Natural killer cell (primary cell): ENCODE measurements around the gene YJEFN3. TPM values are rescaled to one million over a fixed set of nuclear protein-coding genes. Genes with fewer than 3 reads are reported as not detected.
A peak's percentile ranks its signal among the peaks of the same experiment; 100 is the strongest.

Experiments
- ATAC-seq, 3 donors: fragments of 150-1000 bp in 2 of 3; fragments of 200-7000 bp in 1 of 3; cut with Tn5 transposase; 1 replicate in 1 of 3; 2 replicates in 2 of 3; pipeline ENCODE4 v1.10.0; 2021; ENCODE audit warnings: mild to moderate bottlenecking in 2 of 3, moderate library complexity in 2 of 3
- DNase-seq, 2 donors: peaks; one replicate each; pipeline versions ENCODE4 v3.0.0 to v3.0.0-alpha.2; 2013 to 2021; ENCODE audit warnings: mixed read lengths in 1 of 2
- H3K27ac ChIP-seq: one replicate; pipeline ENCODE4 v1.5.1; 2013; ENCODE audit warnings: mild to moderate bottlenecking, low read length
- H3K27me3 ChIP-seq: one replicate; pipeline ENCODE4 v1.6.1; 2013; ENCODE audit warnings: low read length; ENCODE audit not compliant: control insufficient read depth, insufficient read depth
- H3K36me3 ChIP-seq: one replicate; pipeline ENCODE4 v1.6.1; 2013; ENCODE audit warnings: low read length; ENCODE audit not compliant: control insufficient read depth, insufficient read depth
- H3K4me1 ChIP-seq: one replicate; pipeline ENCODE4 v1.6.1; 2013; ENCODE audit warnings: low read length; ENCODE audit not compliant: control insufficient read depth, insufficient read depth
- H3K4me3 ChIP-seq: one replicate; pipeline ENCODE4 v1.5.1; 2013; ENCODE audit warnings: low read length
- H3K9me3 ChIP-seq: one replicate; pipeline ENCODE4 v1.6.1; 2013; ENCODE audit warnings: low read length; ENCODE audit not compliant: control insufficient read depth, insufficient read depth
- H3K27ac Mint-ChIP-seq, 2 donors: one replicate each; pipeline ENCODE4 v1.8.0; 2022; ENCODE audit warnings: mild to moderate bottlenecking in 2 of 2, mixed read lengths in 2 of 2, moderate library complexity in 1 of 2
- H3K27me3 Mint-ChIP-seq, 2 donors: one replicate each; pipeline ENCODE4 v1.8.0; 2022; ENCODE audit warnings: low read depth in 2 of 2, mixed read lengths in 2 of 2
- H3K36me3 Mint-ChIP-seq: one replicate; pipeline ENCODE4 v1.8.0; 2022; ENCODE audit warnings: mixed read lengths
- H3K4me1 Mint-ChIP-seq, 2 donors: one replicate each; pipeline ENCODE4 v1.8.0; 2022; ENCODE audit warnings: mixed read lengths in 2 of 2
- H3K4me3 Mint-ChIP-seq: one replicate; pipeline ENCODE4 v1.8.0; 2022; ENCODE audit warnings: mild to moderate bottlenecking, moderate library complexity, mixed read lengths
- H3K9me3 Mint-ChIP-seq, 2 donors: one replicate each; pipeline ENCODE4 v1.8.0; 2022; ENCODE audit warnings: mixed read lengths in 2 of 2
- CTCF ChIP-seq: fragments of 200-600 bp; IDR thresholded peaks from one replicate; pipeline ENCODE4 v1.8.0; 2022; ENCODE audit warnings: antibody characterized with exemption
- WGBS: methylation state at CpG from one replicate; pipeline ENCODE4 v1.1.7; 2013; ENCODE audit warnings: missing lambda C conversion rate; ENCODE audit not compliant: insufficient coverage; 5-methylcytosine and 5-hydroxymethylcytosine counted together
- intact Hi-C: fragments of 100-400 bp; cut with micrococcal nuclease; formaldehyde crosslinking; loops from one replicate; pipeline ENCODE4 v1.14.2; 2022
- total RNA-seq, 4 donors: library from RNA; stranded (reverse); fragments of 120-200 nt in 1 of 4; gene quantifications; one replicate each; pipeline versions ENCODE4 v1.2.3 to v1.2.4, GENCODE V29; 2013 to 2022

YJEFN3 gene
- total RNA-seq, 3 donors from 2014 or later (not counting 1 experiment from before 2014, with no cell fraction given): 4.0 to 6.0 (median 4.3) TPM

GRCh38 chr19:19527674-19528625 lies 761 bp upstream of the YJEFN3 start:
- Mint-ChIP-seq H3K9me3 (no peaks in the 10 kb centered on the region), H3K4me1 (peaks cover 6 to 15% of the 10 kb centered on the region in 2 donors), H3K36me3 (no peaks in the 10 kb centered on the region), H3K27me3 (no peaks in the 10 kb centered on the region), H3K4me3 (no peak overlapping the region), H3K27ac (no peak overlapping the region)
- ATAC-seq: no peak
- Histone ChIP-seq H3K4me1 (peaks cover 11% of the 10 kb centered on the region), H3K27ac (no peak overlapping the region), H3K4me3 (no peak overlapping the region), H3K9me3 (no peaks in the 10 kb centered on the region), H3K36me3 (peaks cover 21% of the 10 kb centered on the region), H3K27me3 (no peaks in the 10 kb centered on the region)
- no peak for TF ChIP-seq CTCF
- WGBS: 94% methylated on average over 27 of the region's 27 CpGs
- DNase-seq: no peak
- intact Hi-C loops: no loop called here

GRCh38 chr19:19529783-19530422 lies 1.2 kb downstream of the YJEFN3 start:
- DNase-seq (no peak), ATAC-seq (no peak)
- Mint-ChIP-seq H3K4me1 (peaks cover 6 to 22% of the 10 kb centered on the region in 2 donors), H3K27ac (peak overlapping the region in 1 of 2 donors; percentile 20), H3K36me3 (no peaks in the 10 kb centered on the region), H3K27me3 (no peaks in the 10 kb centered on the region), H3K4me3 (no peak overlapping the region), H3K9me3 (no peaks in the 10 kb centered on the region)
- intact Hi-C loops: no loop called here
- TF ChIP-seq CTCF: no peak
- Histone ChIP-seq H3K27ac (no peak overlapping the region), H3K9me3 (no peaks in the 10 kb centered on the region), H3K4me3 (no peak overlapping the region), H3K27me3 (no peaks in the 10 kb centered on the region), H3K4me1 (peaks cover 11% of the 10 kb centered on the region), H3K36me3 (peaks cover 13% of the 10 kb centered on the region)
- 87% methylated on average over 11 of the region's 11 CpGs for WGBS

- 83% methylated on average over 5 of the region's 9 CpGs for WGBS
- peaks cover 11% of the 10 kb centered on the region for H3K4me1 ChIP-seq
- Mint-ChIP-seq H3K36me3 (no peaks in the 10 kb centered on the region), H3K27ac (peak overlapping the region in 1 of 2 donors; percentile 53), H3K27me3 (no peaks in the 10 kb centered on the region), H3K4me3 (no peak overlapping the region), H3K9me3 (no peaks in the 10 kb centered on the region), H3K4me1 (peaks cover 6 to 22% of the 10 kb centered on the region in 2 donors)
- DNase-seq (no peak), ATAC-seq (no peak)
- no peaks in the 10 kb centered on the region for H3K27me3 ChIP-seq
- no peak for TF ChIP-seq CTCF
- H3K27ac ChIP-seq: no peak overlapping the region
- H3K36me3 ChIP-seq: peaks cover 13% of the 10 kb centered on the region
- H3K9me3 ChIP-seq: no peaks in the 10 kb centered on the region
- no peak overlapping the region for H3K4me3 ChIP-seq
- intact Hi-C loops: no loop called here
Observed at GRCh38 chr19:19530423-19530804, 1.7 kb downstream of the YJEFN3 start.
